ENCODE data around the gene PCDHGB7.
"Not testable (repeated sequence)": the region's sequence is repeated elsewhere in the genome, so short reads cannot be mapped to it uniquely, and the experiment has no call there.

Gene PCDHGB7

GRCh38 chr5:141430332-141431113 lies 13.0 kb downstream of the PCDHGB7 start, which contains the start of gene PCDHGA12:
Gene PCDHGA12, plus strand, starts transcription at chr5:141430507. Its CDS starts 253 bp downstream, at chr5:141430760.
- DNase-seq (ENCODE audit: insufficient read length, low spot score) (no peak), FAIRE-seq (no peak)
- TF ChIP-seq POLR2A (IDR thresholded peaks at IDR 0.05; ENCODE audit: low read depth, low read length) (no peak), PAX5 (IDR thresholded peaks at IDR 0.05; ENCODE audit: insufficient read depth, low read length, severe bottlenecking) (no peak), SPI1 (IDR thresholded peaks at IDR 0.05; ENCODE audit: low read depth, low read length) (no peak), POU2F2 (IDR thresholded peaks at IDR 0.05; ENCODE audit: low read depth, low read length) (no peak), TAF1 (IDR thresholded peaks at IDR 0.05; ENCODE audit: low read depth, low read length) (no peak), POLR2AphosphoS5 (IDR thresholded peaks at IDR 0.05; ENCODE audit: low read depth, low read length) (no peak)

DNA sequence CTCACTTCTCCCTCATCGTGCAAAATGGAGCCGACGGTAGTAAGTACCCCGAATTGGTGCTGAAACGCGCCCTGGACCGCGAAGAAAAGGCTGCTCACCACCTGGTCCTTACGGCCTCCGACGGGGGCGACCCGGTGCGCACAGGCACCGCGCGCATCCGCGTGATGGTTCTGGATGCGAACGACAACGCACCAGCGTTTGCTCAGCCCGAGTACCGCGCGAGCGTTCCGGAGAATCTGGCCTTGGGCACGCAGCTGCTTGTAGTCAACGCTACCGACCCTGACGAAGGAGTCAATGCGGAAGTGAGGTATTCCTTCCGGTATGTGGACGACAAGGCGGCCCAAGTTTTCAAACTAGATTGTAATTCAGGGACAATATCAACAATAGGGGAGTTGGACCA lies 13.8 kb downstream of the PCDHGB7 start:
- FAIRE-seq (no peak), DNase-seq (ENCODE audit: insufficient read length, low spot score) (no peak)

GRCh38 chr5:141432308-141432707 lies 14.8 kb downstream of the PCDHGB7 start:
- not testable (repeated sequence) for FAIRE-seq; DNase-seq (ENCODE audit: insufficient read length, low spot score)

More for the DNA sequence above, 13.8 kb downstream of the PCDHGB7 start:
- no peak for TF ChIP-seq SPI1 (IDR thresholded peaks at IDR 0.05; ENCODE audit: low read depth, low read length)
- no peak for TF ChIP-seq POU2F2 (IDR thresholded peaks at IDR 0.05; ENCODE audit: low read depth, low read length)
- no peak for TF ChIP-seq POLR2A (IDR thresholded peaks at IDR 0.05; ENCODE audit: low read depth, low read length)
- TF ChIP-seq PAX5 (IDR thresholded peaks at IDR 0.05; ENCODE audit: insufficient read depth, low read length, severe bottlenecking) = no peak
- no peak for TF ChIP-seq POLR2AphosphoS5 (IDR thresholded peaks at IDR 0.05; ENCODE audit: low read depth, low read length)
- no peak for TF ChIP-seq TAF1 (IDR thresholded peaks at IDR 0.05; ENCODE audit: low read depth, low read length)

- DNase-seq (ENCODE audit: insufficient read length, low spot score); FAIRE-seq: not testable (repeated sequence)
Measured at GRCh38 chr5:141432726-141433125, 15.2 kb downstream of the PCDHGB7 start.

DNA sequence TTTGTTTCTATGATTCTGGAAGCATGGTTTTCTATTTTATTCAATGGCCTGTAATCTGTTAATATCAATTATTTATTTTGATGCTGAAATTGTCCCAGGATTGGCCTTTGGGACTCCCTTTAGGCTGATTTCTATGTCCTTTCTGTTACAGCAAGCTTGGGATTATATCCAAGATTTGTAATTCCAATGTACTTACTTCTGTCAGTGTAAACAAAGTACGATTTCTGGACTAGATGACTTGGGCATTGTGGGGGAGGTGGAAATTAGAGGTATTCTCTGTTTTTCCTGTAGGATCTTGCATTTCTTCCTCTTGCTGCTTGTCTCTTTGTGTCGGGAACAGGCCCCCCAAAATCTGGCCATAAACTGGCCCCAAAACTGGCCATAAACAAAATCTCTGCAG lies 16.5 kb downstream of the PCDHGB7 start:
- FAIRE-seq (no peak), DNase-seq (ENCODE audit: insufficient read length, low spot score) (no peak)
- TF ChIP-seq POLR2AphosphoS5 (IDR thresholded peaks at IDR 0.05; ENCODE audit: low read depth, low read length) (no peak), SPI1 (IDR thresholded peaks at IDR 0.05; ENCODE audit: low read depth, low read length) (no peak), POLR2A (IDR thresholded peaks at IDR 0.05; ENCODE audit: low read depth, low read length) (no peak)

- DNase-seq (ENCODE audit: insufficient read length, low spot score) (no peak), FAIRE-seq (no peak)
- TF ChIP-seq POLR2AphosphoS5 (IDR thresholded peaks at IDR 0.05; ENCODE audit: low read depth, low read length) (no peak), SPI1 (IDR thresholded peaks at IDR 0.05; ENCODE audit: low read depth, low read length) (no peak), TAF1 (IDR thresholded peaks at IDR 0.05; ENCODE audit: low read depth, low read length) (no peak), POLR2A (IDR thresholded peaks at IDR 0.05; ENCODE audit: low read depth, low read length) (no peak), PAX5 (IDR thresholded peaks at IDR 0.05; ENCODE audit: insufficient read depth, low read length, severe bottlenecking) (no peak)
Measured at GRCh38 chr5:141437221-141437620, 19.7 kb downstream of the PCDHGB7 start.

DNA sequence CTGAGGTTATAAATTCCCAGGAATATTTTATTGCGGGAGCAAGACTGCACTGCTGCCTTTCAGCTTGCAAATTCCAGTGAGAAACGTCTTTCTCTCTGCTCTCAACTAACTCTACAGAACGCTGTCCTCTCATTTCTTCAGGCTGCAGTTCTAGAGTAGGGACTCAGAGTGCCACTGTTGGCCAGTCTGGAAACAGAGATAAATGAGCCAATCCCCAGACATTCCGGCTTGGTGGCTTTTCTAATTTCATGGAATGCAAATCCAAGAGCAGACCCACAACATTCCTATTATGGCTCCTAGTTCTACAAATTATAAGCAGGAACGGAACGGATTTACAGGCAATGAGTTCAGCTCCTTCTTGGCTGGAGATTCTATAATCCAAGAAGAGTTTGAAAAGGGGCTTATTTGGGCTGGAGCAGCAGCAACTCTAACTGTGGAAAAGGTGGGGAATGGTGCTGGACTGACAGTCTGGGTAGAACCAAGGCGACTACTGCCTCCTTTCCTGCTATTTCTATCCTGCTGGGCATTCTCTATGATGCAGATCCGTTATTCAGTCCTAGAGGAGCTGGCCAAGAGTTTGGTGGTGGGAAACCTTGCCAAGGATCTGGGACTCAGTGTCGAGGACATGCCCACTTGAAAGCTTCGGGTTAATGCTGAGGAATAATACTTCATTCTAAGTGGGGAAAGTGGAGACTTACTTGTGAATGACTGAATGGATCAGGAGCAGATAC lies 22.1 kb downstream of the PCDHGB7 start:
- FAIRE-seq = no peak
- DNase-seq (ENCODE audit: insufficient read length, low spot score) = no peak
- TF ChIP-seq POLR2A (IDR thresholded peaks at IDR 0.05; ENCODE audit: low read depth, low read length) = no peak
- TF ChIP-seq TAF1 (IDR thresholded peaks at IDR 0.05; ENCODE audit: low read depth, low read length) = no peak
- no peak for TF ChIP-seq POU2F2 (IDR thresholded peaks at IDR 0.05; ENCODE audit: low read depth, low read length)
- TF ChIP-seq POLR2AphosphoS5 (IDR thresholded peaks at IDR 0.05; ENCODE audit: low read depth, low read length) = no peak
- TF ChIP-seq PAX5 (IDR thresholded peaks at IDR 0.05; ENCODE audit: insufficient read depth, low read length, severe bottlenecking) = no peak
- no peak for TF ChIP-seq SPI1 (IDR thresholded peaks at IDR 0.05; ENCODE audit: low read depth, low read length)

- FAIRE-seq (no peak), DNase-seq (ENCODE audit: insufficient read length, low spot score) (no peak)
- TF ChIP-seq PAX5 (IDR thresholded peaks at IDR 0.05; ENCODE audit: insufficient read depth, low read length, severe bottlenecking) = no peak
- no peak for TF ChIP-seq POU2F2 (IDR thresholded peaks at IDR 0.05; ENCODE audit: low read depth, low read length)
- no peak for TF ChIP-seq TAF1 (IDR thresholded peaks at IDR 0.05; ENCODE audit: low read depth, low read length)
- TF ChIP-seq POLR2AphosphoS5 (IDR thresholded peaks at IDR 0.05; ENCODE audit: low read depth, low read length) = no peak
- TF ChIP-seq POLR2A (IDR thresholded peaks at IDR 0.05; ENCODE audit: low read depth, low read length) = no peak
- no peak for TF ChIP-seq SPI1 (IDR thresholded peaks at IDR 0.05; ENCODE audit: low read depth, low read length)
Measured at GRCh38 chr5:141440341-141440740, 22.9 kb downstream of the PCDHGB7 start.

DNA sequence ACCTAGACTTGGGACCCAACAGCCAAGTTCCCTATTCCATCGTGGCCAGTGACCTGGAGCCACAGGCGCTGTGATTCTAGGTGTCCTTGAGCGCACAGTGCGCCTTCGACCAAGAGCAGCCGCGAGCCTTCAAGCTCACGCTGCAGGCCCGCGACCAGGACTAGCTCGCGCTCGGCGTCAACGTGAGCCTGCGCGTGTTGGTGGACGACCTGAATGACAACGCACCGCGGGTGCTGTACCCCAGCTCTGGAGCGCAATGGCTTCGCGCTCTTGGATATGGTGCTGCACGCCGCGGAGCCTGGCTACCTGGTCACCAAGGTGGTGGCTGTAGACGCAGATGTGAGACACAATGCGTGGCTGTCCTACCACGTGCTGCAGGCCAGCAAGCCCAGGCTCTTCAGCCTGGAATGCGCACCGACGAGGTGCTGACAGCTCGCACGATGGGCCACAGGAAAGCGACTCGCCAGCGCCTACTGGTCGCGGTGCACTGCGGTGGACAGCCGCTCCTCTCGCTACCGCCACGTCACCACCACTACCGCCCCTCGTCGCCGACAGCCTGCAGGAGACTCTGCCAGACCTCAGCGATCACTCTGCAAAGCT lies 24.2 kb downstream of the PCDHGB7 start:
- DNase-seq (ENCODE audit: insufficient read length, low spot score) (no peak), FAIRE-seq (no peak)
- TF ChIP-seq POLR2AphosphoS5 (IDR thresholded peaks at IDR 0.05; ENCODE audit: low read depth, low read length) (no peak), PAX5 (IDR thresholded peaks at IDR 0.05; ENCODE audit: insufficient read depth, low read length, severe bottlenecking) (no peak), POU2F2 (IDR thresholded peaks at IDR 0.05; ENCODE audit: low read depth, low read length) (no peak), SPI1 (IDR thresholded peaks at IDR 0.05; ENCODE audit: low read depth, low read length) (no peak), TAF1 (IDR thresholded peaks at IDR 0.05; ENCODE audit: low read depth, low read length) (no peak), POLR2A (IDR thresholded peaks at IDR 0.05; ENCODE audit: low read depth, low read length) (no peak)

- TF ChIP-seq POU2F2 (IDR thresholded peaks at IDR 0.05; ENCODE audit: low read depth, low read length) (no peak), SPI1 (IDR thresholded peaks at IDR 0.05; ENCODE audit: low read depth, low read length) (no peak), PAX5 (IDR thresholded peaks at IDR 0.05; ENCODE audit: insufficient read depth, low read length, severe bottlenecking) (no peak), POLR2AphosphoS5 (IDR thresholded peaks at IDR 0.05; ENCODE audit: low read depth, low read length) (no peak), POLR2A (IDR thresholded peaks at IDR 0.05; ENCODE audit: low read depth, low read length) (no peak), TAF1 (IDR thresholded peaks at IDR 0.05; ENCODE audit: low read depth, low read length) (no peak)
- no peak for FAIRE-seq
Measured at GRCh38 chr5:141465351-141465750, 47.9 kb downstream of the PCDHGB7 start.

More at GRCh38 chr5:141465351-141465750, 47.9 kb downstream of the PCDHGB7 start:
- no peak for DNase-seq (ENCODE audit: insufficient read length, low spot score)

Measured in GM12891 (cell line).